K562 treated with DMSO at 1 percent for 4 hours (cell line): ENCODE results near the gene AP3B1. TPM values are rescaled to one million over a fixed set of nuclear protein-coding genes. Genes with fewer than 3 reads are reported as not detected.

ENCODE experiments used
- total RNA-seq: library from RNA; unstranded; fragments of 300-600 nt; gene quantifications from 2 replicates; pipeline ENCODE4 v1.2.3, GENCODE V29; 2022; ENCODE audit not compliant: insufficient read depth

The AP3B1 gene, protein sequence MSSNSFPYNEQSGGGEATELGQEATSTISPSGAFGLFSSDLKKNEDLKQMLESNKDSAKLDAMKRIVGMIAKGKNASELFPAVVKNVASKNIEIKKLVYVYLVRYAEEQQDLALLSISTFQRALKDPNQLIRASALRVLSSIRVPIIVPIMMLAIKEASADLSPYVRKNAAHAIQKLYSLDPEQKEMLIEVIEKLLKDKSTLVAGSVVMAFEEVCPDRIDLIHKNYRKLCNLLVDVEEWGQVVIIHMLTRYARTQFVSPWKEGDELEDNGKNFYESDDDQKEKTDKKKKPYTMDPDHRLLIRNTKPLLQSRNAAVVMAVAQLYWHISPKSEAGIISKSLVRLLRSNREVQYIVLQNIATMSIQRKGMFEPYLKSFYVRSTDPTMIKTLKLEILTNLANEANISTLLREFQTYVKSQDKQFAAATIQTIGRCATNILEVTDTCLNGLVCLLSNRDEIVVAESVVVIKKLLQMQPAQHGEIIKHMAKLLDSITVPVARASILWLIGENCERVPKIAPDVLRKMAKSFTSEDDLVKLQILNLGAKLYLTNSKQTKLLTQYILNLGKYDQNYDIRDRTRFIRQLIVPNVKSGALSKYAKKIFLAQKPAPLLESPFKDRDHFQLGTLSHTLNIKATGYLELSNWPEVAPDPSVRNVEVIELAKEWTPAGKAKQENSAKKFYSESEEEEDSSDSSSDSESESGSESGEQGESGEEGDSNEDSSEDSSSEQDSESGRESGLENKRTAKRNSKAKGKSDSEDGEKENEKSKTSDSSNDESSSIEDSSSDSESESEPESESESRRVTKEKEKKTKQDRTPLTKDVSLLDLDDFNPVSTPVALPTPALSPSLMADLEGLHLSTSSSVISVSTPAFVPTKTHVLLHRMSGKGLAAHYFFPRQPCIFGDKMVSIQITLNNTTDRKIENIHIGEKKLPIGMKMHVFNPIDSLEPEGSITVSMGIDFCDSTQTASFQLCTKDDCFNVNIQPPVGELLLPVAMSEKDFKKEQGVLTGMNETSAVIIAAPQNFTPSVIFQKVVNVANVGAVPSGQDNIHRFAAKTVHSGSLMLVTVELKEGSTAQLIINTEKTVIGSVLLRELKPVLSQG
- total RNA-seq: 16.7 and 24.5 TPM in 2 replicates

DNA sequence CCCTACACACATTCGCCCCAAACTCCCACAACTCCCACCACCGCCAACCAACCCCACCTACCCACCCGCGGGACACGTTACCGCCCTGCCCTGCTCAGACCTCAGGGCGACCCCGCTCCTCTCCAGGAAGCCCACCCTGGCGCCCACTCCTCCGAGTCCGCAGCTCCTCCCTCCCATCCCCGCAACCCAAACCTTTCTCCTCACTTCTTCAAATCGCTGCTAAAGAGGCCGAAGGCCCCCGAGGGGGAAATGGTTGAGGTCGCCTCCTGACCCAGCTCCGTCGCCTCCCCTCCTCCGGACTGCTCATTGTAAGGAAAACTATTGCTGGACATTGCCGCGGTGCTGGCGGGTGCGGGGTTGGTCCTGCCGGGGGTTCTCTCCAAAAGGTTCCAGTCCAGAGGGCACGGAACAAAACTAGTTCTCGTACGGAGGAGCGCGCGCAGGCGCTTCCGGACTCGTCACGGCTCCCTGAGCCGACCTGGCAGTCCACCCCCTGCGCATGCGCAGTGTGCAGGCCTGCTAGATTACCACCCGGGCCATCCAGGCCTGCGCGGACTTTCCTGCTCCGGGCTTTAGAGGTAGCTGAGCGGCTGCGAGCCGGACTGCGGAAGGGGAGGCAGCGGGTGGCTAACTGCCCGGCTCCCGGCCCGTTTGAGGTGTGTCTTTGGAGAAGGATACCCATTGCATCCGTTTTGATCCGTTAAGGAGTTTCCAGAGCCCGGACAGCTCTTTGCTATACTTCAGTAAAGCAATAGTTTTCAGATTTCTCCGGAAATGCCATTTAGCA, at the start of gene AP3B1:
Gene AP3B1, minus strand, starts transcription at position 451 of the 787 bp plus-strand sequence. Its CDS starts 119 bp downstream, at position 332.

Other genes with a start within 250 kb of the AP3B1 start
- 5.6 and 8.3 TPM in 2 replicates for gene SCAMP1, start 65.9 kb upstream of the AP3B1 start, total RNA-seq